Mesenchymal stem cell (in vitro differentiated cells and primary cell): ENCODE measurements around the gene REXO4.
"Not testable (repeated sequence)": the region's sequence is repeated elsewhere in the genome, so short reads cannot be mapped to it uniquely, and the experiment has no call there.

ENCODE experiments used
- DNase-seq: peaks from one replicate; pipeline ENCODE4 v3.0.0-alpha.2; 2013
- H2AFZ ChIP-seq: one replicate; pipeline ENCODE4 v1.6.1; 2013; ENCODE audit warnings: low read depth, mild to moderate bottlenecking, control low read depth, inconsistent platforms, low read length, moderate library complexity
- H2AK5ac ChIP-seq: 2 replicates; pipeline ENCODE4 v1.6.1; 2013; ENCODE audit warnings: low read length, moderate library complexity, mild to moderate bottlenecking, inconsistent platforms; ENCODE audit not compliant: severe bottlenecking
- H2BK120ac ChIP-seq: one replicate; pipeline ENCODE4 v1.6.1; 2013; ENCODE audit warnings: low read depth, mild to moderate bottlenecking, inconsistent platforms, low read length, moderate library complexity
- H2BK12ac ChIP-seq, 2 experiments: one replicate each; pipeline ENCODE4 v1.6.1; 2013; ENCODE audit warnings: inconsistent platforms in 2 of 2, low read length in 2 of 2, mild to moderate bottlenecking in 2 of 2, moderate library complexity in 2 of 2, control low read depth in 1 of 2
- H2BK15ac ChIP-seq: one replicate; pipeline ENCODE4 v1.6.1; 2013; ENCODE audit warnings: mild to moderate bottlenecking, low read depth, inconsistent platforms; ENCODE audit not compliant: poor library complexity, severe bottlenecking
- H2BK5ac ChIP-seq: 2 replicates; pipeline ENCODE4 v1.6.1; 2013; ENCODE audit warnings: low read depth, mild to moderate bottlenecking, low read length, control low read depth, inconsistent platforms; ENCODE audit not compliant: poor library complexity, severe bottlenecking
- H3K14ac ChIP-seq, 2 experiments: one replicate each; pipeline ENCODE4 v1.6.1; 2013; ENCODE audit warnings: inconsistent platforms in 2 of 2, low read length in 2 of 2, control low read depth in 1 of 2, mild to moderate bottlenecking in 1 of 2, moderate library complexity in 1 of 2
- H3K18ac ChIP-seq, 2 experiments: one replicate each; pipeline ENCODE4 v1.6.1; 2013; ENCODE audit warnings: inconsistent platforms in 2 of 2, low read length in 2 of 2, control low read depth in 1 of 2, low read depth in 1 of 2, mild to moderate bottlenecking in 1 of 2
- H3K23ac ChIP-seq, 2 experiments: one replicate each; pipeline ENCODE4 v1.6.1; 2013; ENCODE audit warnings: inconsistent platforms in 2 of 2, low read length in 2 of 2, mild to moderate bottlenecking in 2 of 2, moderate library complexity in 2 of 2, control low read depth in 1 of 2
- H3K27ac ChIP-seq: 2 replicates; pipeline ENCODE4 v1.5.1; 2013; ENCODE audit warnings: mild to moderate bottlenecking, moderate library complexity, low read length, control low read depth, inconsistent platforms; ENCODE audit not compliant: poor library complexity, severe bottlenecking
- H3K27me3 ChIP-seq, 2 experiments: 2 replicates each; pipeline versions ENCODE4 v1.6.1 to v1.7.0; 2013; ENCODE audit warnings: low read length in 2 of 2, mild to moderate bottlenecking in 2 of 2, moderate library complexity in 2 of 2, control low read depth in 1 of 2, inconsistent platforms in 1 of 2; ENCODE audit not compliant: control insufficient read depth in 1 of 2, insufficient read depth in 1 of 2
- H3K36me3 ChIP-seq, 2 experiments: 2 replicates each; pipeline versions ENCODE4 v1.6.1 to v1.7.0; 2013; ENCODE audit warnings: low read length in 2 of 2, control low read depth in 1 of 2, inconsistent platforms in 1 of 2, low read depth in 1 of 2, mild to moderate bottlenecking in 1 of 2; ENCODE audit not compliant: insufficient read depth in 2 of 2, control insufficient read depth in 1 of 2
- H3K4ac ChIP-seq, 2 experiments: one replicate each; pipeline ENCODE4 v1.6.1; 2013; ENCODE audit warnings: inconsistent platforms in 2 of 2, low read length in 2 of 2, mild to moderate bottlenecking in 2 of 2, moderate library complexity in 2 of 2, control low read depth in 1 of 2, low read depth in 1 of 2
- H3K4me1 ChIP-seq: 2 replicates; pipeline ENCODE4 v1.6.1; 2013; ENCODE audit warnings: low read depth, low read length, control low read depth; ENCODE audit not compliant: control insufficient read depth, insufficient read depth
- H3K4me2 ChIP-seq: 2 replicates; pipeline ENCODE4 v1.6.1; 2013; ENCODE audit warnings: low read length, mild to moderate bottlenecking, inconsistent platforms; ENCODE audit not compliant: poor library complexity, severe bottlenecking
- H3K4me3 ChIP-seq, 2 experiments: 2 replicates each; pipeline versions ENCODE4 v1.5.1 to v1.7.0; 2013; ENCODE audit warnings: low read length in 2 of 2, mild to moderate bottlenecking in 2 of 2, control low read depth in 1 of 2, low read depth in 1 of 2; ENCODE audit not compliant: insufficient read depth in 1 of 2
- H3K79me1 ChIP-seq: replicated peaks from 2 replicates; pipeline ENCODE4 v1.6.1; 2013; ENCODE audit warnings: mild to moderate bottlenecking, control low read depth, low read length, inconsistent platforms; ENCODE audit not compliant: poor library complexity, severe bottlenecking
- H3K9ac ChIP-seq: 2 replicates; pipeline ENCODE4 v1.7.0; 2013; ENCODE audit warnings: mild to moderate bottlenecking, low read length, moderate library complexity
- H3K9me3 ChIP-seq: 2 replicates; pipeline ENCODE4 v1.7.0; 2013; ENCODE audit warnings: mild to moderate bottlenecking, low read length; ENCODE audit not compliant: control insufficient read depth
- H4K8ac ChIP-seq: one replicate; pipeline ENCODE4 v1.6.1; 2013; ENCODE audit warnings: inconsistent platforms, mild to moderate bottlenecking, low read length, moderate library complexity
- H4K91ac ChIP-seq: one replicate; pipeline ENCODE4 v1.6.1; 2013; ENCODE audit warnings: mild to moderate bottlenecking, low read length, inconsistent platforms
- WGBS: methylation state at CpG from one replicate; pipeline ENCODE4 v1.1.7; 2013; ENCODE audit warnings: mixed read lengths; 5-methylcytosine and 5-hydroxymethylcytosine counted together

REXO4 gene

DNA sequence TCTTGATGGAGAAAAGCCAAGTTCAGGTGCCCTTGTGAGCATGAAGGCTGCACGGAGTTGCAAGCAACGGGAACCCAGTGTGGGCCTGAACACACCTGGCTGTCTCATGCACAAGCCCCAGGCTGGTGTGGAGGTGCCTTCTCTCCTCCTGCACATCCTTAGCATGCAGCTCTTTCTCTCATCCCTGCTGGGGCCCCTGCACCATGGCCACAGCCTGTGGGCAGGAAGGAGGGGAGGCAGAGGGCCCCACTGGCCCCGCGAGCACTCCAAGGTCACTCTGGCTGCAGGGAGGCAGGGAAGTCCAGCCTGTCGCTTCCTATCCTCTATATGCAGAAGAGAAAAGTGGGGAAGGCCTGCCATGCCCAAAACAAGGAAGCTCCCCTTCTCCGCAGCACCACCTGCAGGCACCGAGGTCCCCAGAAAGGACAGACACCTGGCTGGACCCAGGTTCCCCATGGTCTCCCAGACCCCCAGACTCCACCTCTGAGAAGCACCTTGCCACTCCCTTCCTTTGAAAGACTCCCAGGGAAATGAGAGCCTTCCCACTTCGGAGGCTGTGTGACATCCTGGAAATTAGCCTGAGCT is 23.0 kb downstream of the REXO4 start:
- Histone ChIP-seq H3K4ac (no peak overlapping the region), H2BK5ac (no peak overlapping the region), H3K18ac (no peak overlapping the region), H3K14ac (no peak overlapping the region), H3K27me3 (peaks cover 39 to 59% of the 10 kb centered on the region in 2 experiments), H2BK15ac (no peak overlapping the region), H2AFZ (no peak overlapping the region), H2BK12ac (no peak overlapping the region), H3K4me2 (no peak overlapping the region), H2AK5ac (no peak overlapping the region), H3K36me3 (peaks cover 0 to under 1% of the 10 kb centered on the region in 2 experiments), H3K9ac (no peak overlapping the region), H3K9me3 (no peaks in the 10 kb centered on the region), H3K4me1 (no peaks in the 10 kb centered on the region), H4K91ac (no peak overlapping the region), H3K23ac (no peak overlapping the region), H3K4me3 (no peak overlapping the region), H3K27ac (no peak overlapping the region), H2BK120ac (no peak overlapping the region), H4K8ac (no peak overlapping the region), H3K79me1 (no peaks in the 10 kb centered on the region)
- WGBS, result 56% methylated on average over 8 of the region's 8 CpGs
- no peak for DNase-seq

DNA sequence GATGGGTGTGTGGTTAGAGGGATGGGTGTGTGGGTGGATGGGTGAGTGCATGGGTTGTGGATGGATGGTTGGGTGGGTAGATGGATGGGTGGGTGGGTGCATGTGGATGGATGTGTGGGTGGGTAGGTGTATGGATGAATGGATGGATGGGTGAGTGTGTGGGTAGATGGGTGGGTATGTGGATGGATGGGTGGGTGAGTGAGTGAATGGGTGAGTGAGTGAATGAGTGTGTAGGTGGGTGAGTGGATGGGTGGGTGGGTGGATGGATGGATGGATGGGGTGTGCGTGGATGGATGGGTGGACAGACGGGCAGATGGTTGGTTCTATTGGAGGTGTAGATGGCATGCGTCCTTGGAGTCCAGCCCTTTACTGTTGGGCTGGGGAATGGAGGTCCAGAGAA is 24.4 kb downstream of the REXO4 start:
- H4K8ac ChIP-seq, result no peak overlapping the region
- 85% methylated on average over 3 of the region's 3 CpGs for WGBS
- H2BK120ac ChIP-seq, result no peak overlapping the region
- H3K23ac ChIP-seq, result no peak overlapping the region
- H3K27me3 ChIP-seq, result peaks cover 39 to 59% of the 10 kb centered on the region in 2 experiments
- H3K18ac ChIP-seq, result no peak overlapping the region
- H3K9me3 ChIP-seq, result no peaks in the 10 kb centered on the region
- no peak overlapping the region for H2BK12ac ChIP-seq
- no peak for DNase-seq
- no peaks in the 10 kb centered on the region for H3K79me1 ChIP-seq
- H3K9ac ChIP-seq, result no peak overlapping the region
- no peaks in the 10 kb centered on the region for H3K4me1 ChIP-seq
- H3K27ac ChIP-seq, result no peak overlapping the region
- no peak overlapping the region for H3K4me3 ChIP-seq
- no peak overlapping the region for H2AFZ ChIP-seq
- H3K36me3 ChIP-seq, result no peaks in the 10 kb centered on the region
- H3K14ac ChIP-seq, result no peak overlapping the region
- no peak overlapping the region for H4K91ac ChIP-seq
- no peak overlapping the region for H2BK15ac ChIP-seq
- H2AK5ac ChIP-seq, result no peak overlapping the region
- no peak overlapping the region for H2BK5ac ChIP-seq
- H3K4ac ChIP-seq, result no peak overlapping the region
- no peak overlapping the region for H3K4me2 ChIP-seq

DNA sequence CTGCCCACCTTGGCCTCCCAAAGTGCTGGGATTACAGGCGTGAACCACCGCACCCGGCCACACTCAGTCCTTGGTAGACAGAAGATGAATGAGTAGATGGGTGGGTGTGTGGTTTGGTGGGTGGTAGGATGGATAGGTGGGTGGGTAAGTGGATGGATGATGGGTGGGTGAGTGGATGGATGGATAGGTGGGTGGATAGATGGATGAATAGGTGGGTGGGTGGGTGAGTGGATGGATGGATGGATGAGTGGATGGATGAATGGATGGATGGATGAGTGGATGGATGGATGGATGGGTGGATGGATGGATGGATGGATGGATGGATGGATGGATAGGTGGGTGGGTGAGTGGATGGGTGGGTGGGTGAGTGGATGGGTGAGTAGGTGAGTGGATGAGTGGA is 25.5 kb downstream of the REXO4 start:
- not testable (repeated sequence) for H2BK120ac ChIP-seq, H3K14ac ChIP-seq, H2BK12ac ChIP-seq, DNase-seq, H2BK15ac ChIP-seq, H3K18ac ChIP-seq, H3K27ac ChIP-seq, H3K9me3 ChIP-seq, H3K36me3 ChIP-seq, H3K79me1 ChIP-seq, H3K4me1 ChIP-seq, H2AK5ac ChIP-seq, H3K4ac ChIP-seq, H3K4me3 ChIP-seq, H4K91ac ChIP-seq, H3K9ac ChIP-seq, H4K8ac ChIP-seq, H2BK5ac ChIP-seq, H3K23ac ChIP-seq, H3K4me2 ChIP-seq, H2AFZ ChIP-seq
- H3K27me3 ChIP-seq, result peaks cover 30 to 52% of the 10 kb centered on the region in 2 experiments
- WGBS, result 94% methylated on average over 3 of the region's 3 CpGs

DNA sequence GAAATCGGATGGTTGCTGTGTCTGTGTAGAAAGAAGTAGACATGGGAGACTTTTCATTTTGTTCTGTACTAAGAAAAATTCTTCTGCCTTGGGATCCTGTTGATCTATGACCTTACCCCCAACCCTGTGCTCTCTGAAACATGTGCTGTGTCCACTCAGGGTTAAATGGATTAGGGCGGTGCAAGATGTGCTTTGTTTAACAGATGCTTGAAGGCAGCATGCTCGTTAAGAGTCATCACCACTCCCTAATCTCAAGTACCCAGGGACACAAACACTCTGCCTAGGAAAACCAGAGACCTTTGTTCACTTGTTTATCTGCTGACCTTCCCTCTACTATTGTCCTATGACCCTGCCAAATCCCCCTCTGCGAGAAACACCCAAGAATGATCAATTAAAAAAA is 26.4 kb downstream of the REXO4 start:
- not testable (repeated sequence) for H3K4me2 ChIP-seq, H2BK12ac ChIP-seq

More for the DNA sequence above, 26.4 kb downstream of the REXO4 start:
- H3K27ac ChIP-seq, H2AK5ac ChIP-seq, H3K79me1 ChIP-seq, H3K14ac ChIP-seq, H4K91ac ChIP-seq, H4K8ac ChIP-seq, H3K36me3 ChIP-seq, H3K4me1 ChIP-seq, H2BK15ac ChIP-seq, DNase-seq, H2BK120ac ChIP-seq, H2AFZ ChIP-seq, H3K4ac ChIP-seq, H3K23ac ChIP-seq, H2BK5ac ChIP-seq, H3K4me3 ChIP-seq, H3K9me3 ChIP-seq, H3K18ac ChIP-seq, H3K9ac ChIP-seq: not testable (repeated sequence)
- WGBS, result no CpG with 5 or more reads among the region's 4 CpGs
- peaks cover 25 to 43% of the 10 kb centered on the region in 2 experiments for H3K27me3 ChIP-seq
